ENCODE measurements around the gene KIF2C. TPM values are rescaled to one million over a fixed set of nuclear protein-coding genes. Genes with fewer than 3 reads are reported as not detected.
A peak's percentile ranks its signal among the peaks of the same experiment; 100 is the strongest.

The KIF2C gene
- total and polyA plus RNA-seq, 9 of the 15 experiments (the other 6 are each of a cell fraction or from before 2014, with no cell fraction given), result 84.9 to 226 (median 169) TPM

- TF ChIP-seq FOXP4 (CRISPR knock-in tag; IDR thresholded peaks at IDR 0.05; ENCODE audit: borderline replicate concordance) (no peak), VEZF1 (CRISPR knock-in tag; IDR thresholded peaks at IDR 0.05) (0 out of 2 replicates have a peak, but pooled peaks have one; percentile 20), ZBTB49 (CRISPR knock-in tag; IDR thresholded peaks at IDR 0.05; ENCODE audit: borderline replicate concordance) (no peak), RCOR1 (IDR thresholded peaks at IDR 0.05; ENCODE audit: borderline replicate concordance in 1 of 2, low read depth in 2 of 2, low read length in 2 of 2) (peak in 1 of 2 experiments; percentile 59; a peak in 1 of 4 replicates), SNIP1 (IDR thresholded peaks at IDR 0.05; ENCODE audit: low read depth) (no peak), SOX6 (IDR thresholded peaks at IDR 0.05) (peak; percentile 52), ID3 (CRISPR knock-in tag; IDR thresholded peaks at IDR 0.05) (no peak), ID3 (tag; IDR thresholded peaks at IDR 0.05) (0 out of 2 replicates have a peak, but pooled peaks have one; percentile 25), ZMIZ1 (IDR thresholded peaks at IDR 0.05; ENCODE audit: low read depth in 2 of 2, low read length in 2 of 2) (no peak), CEBPG (CRISPR knock-in tag; IDR thresholded peaks at IDR 0.05) (peak; percentile 15; the same call in 1 of the 2 replicates), CEBPG (tag; conservative IDR thresholded peaks at IDR 0.05 in 1 of 2, IDR thresholded peaks at IDR 0.05 in 1 of 2) (no peak), C11orf30 (IDR thresholded peaks at IDR 0.05; ENCODE audit: low read depth) (no peak), ZBTB2 (IDR thresholded peaks at IDR 0.05) (peak; percentile 28; the same call in 1 of the 2 replicates), CBFA2T3 (IDR thresholded peaks at IDR 0.05) (peak; percentile 82)
Observed at GRCh38 chr1:44801491-44802305, 62.1 kb downstream of the KIF2C start (continued).

All from K562 (cell line).